ENCODE data around the gene ARHGEF35. TPM values are rescaled to one million over a fixed set of nuclear protein-coding genes. Genes with fewer than 3 reads are reported as not detected.
"Not testable (repeated sequence)": the region's sequence is repeated elsewhere in the genome, so short reads cannot be mapped to it uniquely, and the experiment has no call there.

The ARHGEF35 gene
- total RNA-seq, 1 donor from 2014 or later: 1.1 TPM

- H3K9me3 Mint-ChIP-seq (ENCODE audit: unreplicated experiment); H3K4me1 Mint-ChIP-seq (ENCODE audit: unreplicated experiment); H3K36me3 Mint-ChIP-seq (ENCODE audit: unreplicated experiment); H3K27ac Mint-ChIP-seq (ENCODE audit: unreplicated experiment); DNase-seq (ENCODE audit: extremely low spot score, unreplicated experiment); H3K4me3 Mint-ChIP-seq (ENCODE audit: unreplicated experiment): not testable (repeated sequence)
- TF ChIP-seq, protein P1, sequence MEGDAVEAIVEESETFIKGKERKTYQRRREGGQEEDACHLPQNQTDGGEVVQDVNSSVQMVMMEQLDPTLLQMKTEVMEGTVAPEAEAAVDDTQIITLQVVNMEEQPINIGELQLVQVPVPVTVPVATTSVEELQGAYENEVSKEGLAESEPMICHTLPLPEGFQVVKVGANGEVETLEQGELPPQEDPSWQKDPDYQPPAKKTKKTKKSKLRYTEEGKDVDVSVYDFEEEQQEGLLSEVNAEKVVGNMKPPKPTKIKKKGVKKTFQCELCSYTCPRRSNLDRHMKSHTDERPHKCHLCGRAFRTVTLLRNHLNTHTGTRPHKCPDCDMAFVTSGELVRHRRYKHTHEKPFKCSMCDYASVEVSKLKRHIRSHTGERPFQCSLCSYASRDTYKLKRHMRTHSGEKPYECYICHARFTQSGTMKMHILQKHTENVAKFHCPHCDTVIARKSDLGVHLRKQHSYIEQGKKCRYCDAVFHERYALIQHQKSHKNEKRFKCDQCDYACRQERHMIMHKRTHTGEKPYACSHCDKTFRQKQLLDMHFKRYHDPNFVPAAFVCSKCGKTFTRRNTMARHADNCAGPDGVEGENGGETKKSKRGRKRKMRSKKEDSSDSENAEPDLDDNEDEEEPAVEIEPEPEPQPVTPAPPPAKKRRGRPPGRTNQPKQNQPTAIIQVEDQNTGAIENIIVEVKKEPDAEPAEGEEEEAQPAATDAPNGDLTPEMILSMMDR (IDR thresholded peaks at IDR 0.05): peak; percentile 55
- H3K27me3 Mint-ChIP-seq (ENCODE audit: unreplicated experiment): peaks cover 17% of the 10 kb centered on the region
Observed at GRCh38 chr7:144178380-144179164, 17.1 kb downstream of the ARHGEF35 start.

GRCh38 chr7:144174613-144175012 is 21.0 kb downstream of the ARHGEF35 start:
- no peaks in the 10 kb centered on the region for H3K9me3 Mint-ChIP-seq (ENCODE audit: unreplicated experiment)
- TF ChIP-seq, protein P1 (IDR thresholded peaks at IDR 0.05): no peak
- H3K4me3 Mint-ChIP-seq (ENCODE audit: unreplicated experiment): no peak overlapping the region
- H3K4me1 Mint-ChIP-seq (ENCODE audit: unreplicated experiment): no peaks in the 10 kb centered on the region
- H3K27ac Mint-ChIP-seq (ENCODE audit: unreplicated experiment): no peak overlapping the region
- H3K27me3 Mint-ChIP-seq (ENCODE audit: unreplicated experiment): peaks cover 24% of the 10 kb centered on the region
- no peak for DNase-seq (ENCODE audit: extremely low spot score, unreplicated experiment)
- no peaks in the 10 kb centered on the region for H3K36me3 Mint-ChIP-seq (ENCODE audit: unreplicated experiment)

GRCh38 chr7:144171594-144172350 is 23.9 kb downstream of the ARHGEF35 start:
- not testable (repeated sequence) for DNase-seq (ENCODE audit: extremely low spot score, unreplicated experiment); H3K27ac Mint-ChIP-seq (ENCODE audit: unreplicated experiment); H3K4me1 Mint-ChIP-seq (ENCODE audit: unreplicated experiment); H3K36me3 Mint-ChIP-seq (ENCODE audit: unreplicated experiment); H3K4me3 Mint-ChIP-seq (ENCODE audit: unreplicated experiment); H3K9me3 Mint-ChIP-seq (ENCODE audit: unreplicated experiment)
- H3K27me3 Mint-ChIP-seq (ENCODE audit: unreplicated experiment): peaks cover 17% of the 10 kb centered on the region

DNA sequence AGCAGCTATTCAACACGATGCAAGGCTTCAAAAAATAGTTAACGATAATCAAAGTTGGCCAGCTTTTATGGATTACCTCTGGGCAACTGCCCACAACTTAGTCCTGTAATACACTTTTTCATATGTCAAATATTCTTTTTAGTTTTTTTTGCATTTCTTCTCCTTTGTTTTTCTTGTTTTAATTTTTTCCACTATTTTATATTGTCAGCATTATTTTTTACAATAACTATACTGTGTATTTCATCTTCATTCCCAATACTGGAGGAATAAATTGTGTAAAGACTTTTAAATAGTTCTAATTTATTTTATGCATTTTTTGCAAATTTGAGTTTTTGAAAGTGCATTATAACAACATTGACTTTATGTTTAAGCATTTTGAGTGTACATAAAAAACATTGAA is 30.8 kb downstream of the ARHGEF35 start:
- peaks cover 5% of the 10 kb centered on the region for H3K27me3 Mint-ChIP-seq (ENCODE audit: unreplicated experiment)
- H3K27ac Mint-ChIP-seq (ENCODE audit: unreplicated experiment): no peak overlapping the region
- H3K4me3 Mint-ChIP-seq (ENCODE audit: unreplicated experiment): no peak overlapping the region
- H3K36me3 Mint-ChIP-seq (ENCODE audit: unreplicated experiment): no peaks in the 10 kb centered on the region
- no peak for DNase-seq (ENCODE audit: extremely low spot score, unreplicated experiment)
- no peaks in the 10 kb centered on the region for H3K4me1 Mint-ChIP-seq (ENCODE audit: unreplicated experiment)
- no peaks in the 10 kb centered on the region for H3K9me3 Mint-ChIP-seq (ENCODE audit: unreplicated experiment)
- TF ChIP-seq, protein P1 (IDR thresholded peaks at IDR 0.05): no peak

GRCh38 chr7:144158861-144159260 is 36.8 kb downstream of the ARHGEF35 start:
- TF ChIP-seq, protein P1 (IDR thresholded peaks at IDR 0.05): no peak
- no peaks in the 10 kb centered on the region for H3K36me3 Mint-ChIP-seq (ENCODE audit: unreplicated experiment)
- H3K27me3 Mint-ChIP-seq (ENCODE audit: unreplicated experiment): peaks cover 10% of the 10 kb centered on the region
- H3K27ac Mint-ChIP-seq (ENCODE audit: unreplicated experiment): no peak overlapping the region
- no peak for DNase-seq (ENCODE audit: extremely low spot score, unreplicated experiment)
- no peaks in the 10 kb centered on the region for H3K4me1 Mint-ChIP-seq (ENCODE audit: unreplicated experiment)
- no peak overlapping the region for H3K4me3 Mint-ChIP-seq (ENCODE audit: unreplicated experiment)
- no peaks in the 10 kb centered on the region for H3K9me3 Mint-ChIP-seq (ENCODE audit: unreplicated experiment)

Data from osteocyte (in vitro differentiated cells).